ENCODE data around the gene LRRFIP1.
"Not testable (repeated sequence)": the region's sequence is repeated elsewhere in the genome, so short reads cannot be mapped to it uniquely, and the experiment has no call there.

Gene LRRFIP1

DNA sequence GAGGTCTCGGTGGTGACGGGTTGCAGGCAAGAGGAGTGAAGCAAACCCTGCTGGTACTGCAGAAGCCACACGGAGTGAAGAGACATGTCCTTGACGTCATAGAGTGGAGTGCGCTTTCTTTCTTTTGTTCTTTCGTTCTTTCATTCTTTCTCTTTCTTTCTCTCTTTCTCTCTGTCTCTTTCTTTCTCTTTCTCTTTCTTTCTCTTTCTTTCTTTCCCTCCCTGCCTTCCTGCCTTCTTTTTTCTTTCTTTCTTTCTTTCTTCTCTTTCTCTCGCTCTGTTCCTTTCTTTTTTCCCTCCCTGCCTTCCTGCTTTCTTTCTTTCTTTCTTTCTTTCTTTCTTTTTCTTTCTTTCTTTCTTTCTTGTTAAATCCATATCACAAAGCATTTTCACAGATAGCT, 39.2 kb downstream of the LRRFIP1 start:
- DNase-seq = no peak

DNA sequence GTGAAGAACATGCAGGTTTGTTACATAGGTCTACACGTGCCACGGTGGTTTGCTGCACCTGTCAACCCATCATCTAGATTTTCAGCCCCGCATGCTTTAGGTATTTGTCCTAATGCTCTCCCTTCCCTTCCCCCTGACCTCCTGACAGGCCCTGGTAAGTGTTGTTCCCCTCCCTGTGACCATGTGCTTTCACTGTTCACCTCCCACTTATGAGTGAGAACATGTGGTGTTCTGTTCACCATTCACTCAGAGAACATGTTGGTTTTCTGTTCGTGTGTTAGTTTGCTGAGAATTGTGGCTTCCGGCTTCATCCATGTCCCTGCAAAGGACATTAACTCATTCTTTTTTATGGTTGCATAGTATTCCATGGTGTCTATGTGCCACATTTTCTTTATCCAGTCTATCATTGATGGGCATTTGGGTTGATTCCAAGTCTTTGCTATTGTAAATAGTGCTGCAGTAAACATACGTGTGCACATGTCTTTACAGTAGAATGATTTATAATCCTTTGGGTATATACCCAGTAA, 39.7 kb downstream of the LRRFIP1 start:
- DNase-seq = not testable (repeated sequence)

DNA sequence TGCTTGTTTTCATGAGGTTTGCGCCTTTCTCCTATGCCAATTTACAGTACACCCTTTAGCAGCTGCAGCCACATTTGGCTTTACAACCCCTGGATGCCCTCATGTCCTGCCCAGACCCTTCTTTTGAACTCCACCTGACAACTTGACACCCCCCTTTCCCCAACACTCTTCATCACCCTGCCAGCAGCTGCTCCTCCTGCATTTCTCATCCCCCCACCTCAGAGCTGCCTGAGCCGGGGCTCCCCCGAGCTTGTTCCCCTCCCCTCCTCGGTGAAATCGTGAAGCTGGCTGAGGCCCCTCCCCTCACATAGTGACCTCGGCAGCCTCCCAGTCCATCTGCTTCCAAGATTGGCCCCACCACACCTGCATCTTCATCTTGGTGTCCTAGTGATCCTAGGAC, 40.5 kb downstream of the LRRFIP1 start:
- DNase-seq = no peak

GRCh38 chr2:237668440-237668839, 41.1 kb downstream of the LRRFIP1 start:
- no peak for DNase-seq

- no peak for DNase-seq
Observed at GRCh38 chr2:237669283-237669627, 41.9 kb downstream of the LRRFIP1 start.

- no peak for DNase-seq
Observed at GRCh38 chr2:237669628-237670392, 42.4 kb downstream of the LRRFIP1 start.

DNA sequence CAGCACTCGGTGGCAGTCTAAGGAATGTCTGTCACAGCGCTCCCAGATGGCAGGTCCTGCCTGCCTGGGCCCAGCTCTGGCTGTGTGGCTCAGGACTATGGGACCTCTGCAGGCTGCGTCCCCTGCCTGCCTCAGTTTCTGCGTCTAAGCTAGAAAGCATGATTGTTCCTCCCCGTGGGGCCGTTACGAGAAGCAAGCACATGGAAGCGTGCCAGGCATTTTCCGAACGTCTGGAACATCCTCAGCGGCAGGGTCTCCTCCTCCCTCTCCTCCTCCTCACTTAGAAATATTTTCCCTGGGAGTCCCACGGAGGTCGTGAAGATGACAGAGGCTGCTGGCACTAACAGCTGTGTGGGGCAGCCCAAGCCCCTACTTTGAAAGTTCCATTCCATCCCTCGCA, 43.3 kb downstream of the LRRFIP1 start:
- no peak for DNase-seq

DNA sequence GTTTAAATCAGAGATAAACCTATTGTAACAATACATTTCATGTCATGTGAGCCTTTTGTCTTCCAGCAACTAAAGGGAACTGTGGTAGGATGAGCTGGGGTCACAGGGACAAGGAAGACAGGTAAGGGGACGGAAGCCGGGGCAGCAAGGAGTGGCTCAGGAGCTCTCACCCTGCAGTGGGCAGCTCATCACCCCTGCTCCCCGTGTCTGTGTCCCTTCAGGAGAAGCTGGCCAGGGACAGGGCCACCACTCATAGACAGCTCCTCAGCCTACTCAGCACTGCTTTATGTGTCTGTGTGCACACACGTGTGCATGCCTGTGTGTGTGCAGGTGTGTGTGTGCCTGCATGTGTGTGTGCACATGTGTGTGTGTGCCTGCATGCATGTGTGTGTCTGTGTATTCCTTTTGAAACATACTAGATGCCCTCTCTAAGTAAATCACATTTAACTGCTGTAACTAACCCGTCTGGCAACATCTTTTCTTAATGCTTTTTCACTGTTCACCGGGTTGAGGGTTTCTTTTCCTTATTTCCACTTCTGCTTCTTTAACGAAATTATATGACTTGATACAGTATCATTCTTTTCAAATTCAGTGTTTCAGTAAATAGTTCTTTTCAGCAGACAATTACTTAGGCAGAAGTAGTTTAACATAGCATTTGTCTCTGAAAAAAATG, 44.2 kb downstream of the LRRFIP1 start:
- no peak for DNase-seq

- DNase-seq = no peak
Observed at GRCh38 chr2:237672731-237673129, 45.3 kb downstream of the LRRFIP1 start.

DNA sequence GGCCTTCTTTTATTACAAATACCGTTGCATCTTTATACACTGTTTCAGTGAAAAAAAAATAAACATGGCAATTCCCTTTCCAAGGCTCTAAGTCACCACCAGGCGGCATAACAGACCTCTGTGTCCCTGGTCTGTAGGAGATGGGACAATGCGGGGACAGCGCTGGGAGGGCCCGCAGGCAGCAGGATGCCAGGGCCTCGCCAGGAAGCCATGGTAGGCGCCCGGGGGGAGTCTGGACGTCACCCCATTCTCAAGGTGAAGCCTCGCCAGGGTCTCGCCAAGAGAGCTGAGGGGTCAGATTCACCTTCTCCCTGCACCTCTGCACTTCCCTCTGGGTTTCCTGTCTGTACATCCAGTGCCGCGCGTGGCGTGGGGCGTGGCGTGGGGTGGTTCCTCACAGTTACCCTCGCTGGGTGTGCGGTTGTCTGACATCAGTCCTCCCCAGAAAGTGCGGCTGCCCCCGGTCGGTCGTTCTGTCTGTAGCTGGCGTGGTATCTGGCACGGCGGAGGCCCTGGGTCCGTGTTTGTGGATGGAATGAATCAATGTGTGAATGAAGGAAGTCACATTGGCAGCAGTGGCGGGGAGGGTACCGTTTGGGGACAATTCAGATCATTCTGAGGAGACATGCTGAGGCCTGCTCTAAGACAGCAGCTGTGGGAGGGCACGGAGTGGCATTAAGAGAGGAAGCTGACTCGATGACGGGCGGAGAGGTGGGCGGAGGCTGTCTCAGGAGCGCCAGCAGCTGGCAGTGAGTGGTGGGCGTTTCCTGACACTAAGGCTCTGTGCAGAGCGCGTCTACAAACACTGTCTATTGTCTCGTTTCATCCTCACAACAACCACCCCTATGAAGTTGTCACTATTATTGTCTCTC, 46.0 kb downstream of the LRRFIP1 start:
- peak; percentile 73 for DNase-seq

DNA sequence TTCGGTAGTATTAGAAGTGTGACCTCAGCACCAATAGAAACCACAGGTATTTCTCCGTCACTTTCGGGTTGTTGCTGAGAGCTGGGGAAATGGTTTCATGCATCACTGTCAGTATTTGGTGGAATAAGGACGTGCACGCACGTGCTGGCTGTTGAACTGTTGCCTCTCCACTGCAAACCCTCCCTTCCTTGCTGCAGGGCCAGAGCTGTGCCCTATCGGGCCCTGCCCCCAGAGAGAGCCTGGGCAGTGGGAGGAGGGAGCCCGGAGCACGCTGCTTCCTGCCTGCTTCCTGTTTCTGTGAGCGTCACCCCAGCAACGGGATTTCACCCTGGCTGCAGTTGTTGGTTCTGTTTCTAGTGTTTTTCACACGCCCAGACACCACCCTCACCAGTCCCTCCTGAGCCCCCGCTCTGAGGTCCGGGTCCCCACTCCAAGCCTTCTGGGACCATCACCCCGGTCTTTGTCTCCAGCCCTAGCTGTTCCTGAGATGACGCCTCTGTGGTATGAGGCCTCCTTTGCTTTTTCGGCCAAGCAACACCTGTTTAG, 47.4 kb downstream of the LRRFIP1 start:
- DNase-seq = peak; percentile 76

- DNase-seq = no peak
Observed at GRCh38 chr2:237675316-237675715, 47.9 kb downstream of the LRRFIP1 start.

DNA sequence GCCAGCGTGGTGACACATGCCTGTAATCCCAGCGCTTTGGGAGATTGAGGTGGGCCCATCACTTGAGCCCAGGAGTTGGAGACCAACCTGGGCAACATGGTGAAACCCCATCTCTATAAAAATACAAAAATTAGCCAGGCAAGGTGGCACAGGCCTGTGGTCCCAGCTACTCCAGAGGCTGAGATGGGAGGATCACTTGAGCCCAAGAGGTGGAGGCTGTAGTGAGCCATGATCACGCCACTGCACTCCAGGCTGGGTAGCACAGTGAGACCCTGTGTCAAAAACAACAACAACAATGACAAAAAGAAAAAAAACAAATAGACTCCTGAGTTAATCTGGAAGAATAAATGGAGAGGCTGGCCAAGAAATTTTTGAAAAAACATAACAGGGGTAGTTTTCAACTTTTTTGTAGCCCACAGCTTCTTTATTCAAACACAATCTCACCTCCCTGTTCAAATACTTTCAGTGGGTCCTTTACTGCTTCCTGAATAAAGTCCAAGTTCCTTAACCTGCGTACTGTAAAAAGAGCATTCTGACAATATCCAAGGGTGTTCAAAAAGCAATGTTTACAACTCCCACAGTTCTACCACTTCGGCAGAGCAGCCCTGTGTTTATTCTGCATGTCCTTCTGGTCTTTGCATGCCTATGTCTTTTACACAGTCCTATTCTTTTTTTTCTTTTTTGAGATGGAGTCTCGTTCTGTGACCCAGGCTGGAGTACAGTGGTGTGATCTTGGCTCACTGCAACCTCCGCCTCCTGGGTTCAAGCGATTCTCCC, 53.5 kb downstream of the LRRFIP1 start:
- DNase-seq = no peak

DNA sequence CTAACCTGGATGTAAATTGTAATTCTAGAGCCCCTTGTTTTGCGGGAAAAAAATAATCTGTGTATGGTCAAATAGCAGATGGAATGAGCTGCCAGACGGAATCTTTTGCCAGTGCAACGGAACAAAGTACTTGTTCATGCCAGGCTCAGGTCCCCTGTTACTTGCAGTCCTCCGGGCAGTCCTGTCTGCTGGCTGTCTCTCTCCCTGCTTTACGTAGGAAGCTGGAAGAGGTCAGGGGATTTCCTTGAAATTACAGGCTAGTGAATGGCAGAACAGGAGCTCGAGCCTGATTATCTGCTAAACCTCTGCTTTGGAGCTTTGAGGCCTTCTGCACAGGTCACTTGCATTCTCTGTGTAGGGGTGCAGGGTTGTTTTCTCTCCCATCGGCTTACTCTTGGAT, 54.8 kb downstream of the LRRFIP1 start:
- no peak for DNase-seq

DNA sequence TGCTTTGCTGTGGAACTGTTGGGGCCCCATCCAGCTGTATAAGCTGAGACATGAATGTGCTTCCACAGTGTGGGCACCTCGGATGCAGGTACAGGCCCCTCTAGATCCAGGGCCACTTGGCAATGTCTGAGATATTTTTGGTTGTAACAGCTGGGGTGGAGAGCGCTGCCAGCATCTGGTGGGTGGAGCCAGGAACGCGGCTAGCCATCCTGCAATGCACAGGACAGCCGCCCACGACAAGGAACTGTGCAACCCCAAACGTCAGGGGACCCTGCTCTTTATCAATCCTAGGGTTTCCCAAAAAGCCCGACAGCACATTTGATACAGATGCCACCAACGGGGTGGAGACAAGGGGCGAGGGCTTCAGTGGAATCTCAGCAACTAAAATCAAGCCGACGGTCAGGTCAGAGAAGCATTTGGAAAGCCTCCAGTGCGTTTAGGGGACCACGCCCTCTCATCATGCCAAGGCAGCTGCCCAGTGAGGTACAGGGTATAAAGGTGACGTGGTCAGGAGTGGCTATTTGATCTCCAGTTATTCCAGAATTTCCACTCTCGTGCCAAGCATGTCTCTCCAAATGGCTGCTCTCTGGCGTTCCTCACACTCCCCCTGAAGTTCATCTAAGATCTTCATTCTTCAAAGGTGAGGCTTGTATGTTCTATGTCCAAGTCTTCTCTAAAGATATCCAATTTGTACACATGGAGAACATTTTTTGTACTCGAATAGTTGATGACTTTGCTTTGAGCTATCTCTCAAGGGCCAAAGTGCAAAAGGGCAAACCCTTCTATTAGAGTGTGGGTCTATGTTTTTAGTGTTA, 55.7 kb downstream of the LRRFIP1 start:
- no peak for DNase-seq

- DNase-seq = no peak
Observed at GRCh38 chr2:237685408-237685807, 58.0 kb downstream of the LRRFIP1 start.

GRCh38 chr2:237686659-237687136, 59.3 kb downstream of the LRRFIP1 start:
- DNase-seq = no peak

DNA sequence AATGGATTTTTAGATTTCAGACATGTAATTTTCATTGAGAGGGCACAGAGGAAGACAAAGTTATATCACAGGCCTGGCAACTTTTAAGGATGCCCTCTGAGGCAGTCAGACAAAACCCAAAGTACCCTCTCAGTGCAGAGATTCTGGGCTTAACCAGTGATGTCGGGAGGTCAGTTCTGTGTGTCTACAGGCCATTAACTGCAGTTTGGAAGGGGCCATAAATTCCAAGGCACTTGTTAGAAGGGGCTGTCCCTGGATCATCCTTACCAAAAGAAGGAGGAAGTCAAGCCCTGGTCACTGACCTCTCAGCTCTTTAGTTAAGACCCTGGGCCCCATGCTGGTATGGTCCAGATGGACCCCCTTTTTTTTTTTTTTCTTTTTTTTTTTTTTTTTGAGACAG, 60.7 kb downstream of the LRRFIP1 start:
- DNase-seq = no peak

- DNase-seq = not testable (repeated sequence)
Observed at GRCh38 chr2:237688541-237688940, 61.2 kb downstream of the LRRFIP1 start.

- DNase-seq = no peak
Observed at GRCh38 chr2:237689336-237690131, 62.1 kb downstream of the LRRFIP1 start.
